ENCODE data around the gene FMN1.
A peak's percentile ranks its signal among the peaks of the same experiment; 100 is the strongest.

FMN1 gene

DNA sequence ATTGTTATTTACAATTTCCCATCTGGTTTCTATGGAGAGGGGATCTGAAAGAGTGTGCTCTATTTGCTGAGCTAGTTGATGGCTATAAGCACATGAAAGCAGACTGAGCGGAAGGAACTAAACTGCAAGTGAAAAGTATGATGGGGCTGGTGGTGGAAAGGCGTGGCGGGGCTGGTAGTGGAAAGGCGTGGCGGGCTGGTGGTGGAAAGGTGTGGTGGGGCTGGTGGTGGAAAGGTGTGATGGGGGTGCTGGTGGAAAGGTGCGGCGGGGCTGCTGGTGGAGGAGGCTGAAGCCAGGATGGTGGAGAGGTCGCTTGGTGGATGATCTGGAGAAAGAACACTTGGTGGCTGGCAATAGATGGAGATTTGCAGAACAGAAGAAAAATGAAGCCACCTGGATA, 136.7 kb downstream of the FMN1 start:
- no peak for DNase-seq

DNA sequence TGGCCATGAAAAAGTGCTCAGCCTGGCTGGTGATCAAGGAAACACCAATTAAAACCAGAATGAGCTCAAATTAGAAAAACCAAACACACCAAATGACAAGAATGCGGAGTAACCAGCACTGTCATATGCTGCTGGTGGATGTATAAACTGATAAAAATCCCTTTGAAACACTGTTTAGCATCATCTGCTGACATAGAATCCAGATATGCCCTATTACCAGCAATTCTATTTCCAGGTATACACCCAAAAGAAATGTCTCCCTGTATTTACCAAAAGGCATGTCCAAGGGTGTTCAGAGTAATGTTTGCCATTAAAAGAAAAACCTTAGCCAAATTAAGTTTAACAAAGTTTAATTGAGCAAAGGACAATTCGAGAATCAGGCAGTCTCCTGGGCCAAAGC, 138.6 kb downstream of the FMN1 start:
- DNase-seq, result no peak

GRCh38 chr15:33051528-33051927, 143.0 kb downstream of the FMN1 start:
- no peak for DNase-seq

DNA sequence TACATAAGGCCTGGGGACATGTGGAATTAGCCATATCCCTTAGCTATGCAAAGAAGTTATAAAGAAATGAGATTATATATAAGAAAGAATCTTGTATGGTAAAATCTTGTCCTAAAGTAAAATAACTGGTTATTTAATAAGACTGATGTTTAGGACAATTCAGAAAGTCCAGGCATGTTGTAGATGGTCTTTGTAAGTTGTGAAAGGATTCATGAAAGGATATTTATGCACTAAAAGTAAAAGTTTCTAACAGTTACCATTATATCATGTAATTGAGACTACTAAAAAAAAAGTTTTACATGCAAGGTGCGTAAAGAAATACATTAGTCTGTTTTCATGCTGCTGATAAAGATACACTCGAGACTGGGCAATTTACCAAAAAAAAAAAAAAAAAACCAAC, 146.3 kb downstream of the FMN1 start:
- DNase-seq, result no peak

DNA sequence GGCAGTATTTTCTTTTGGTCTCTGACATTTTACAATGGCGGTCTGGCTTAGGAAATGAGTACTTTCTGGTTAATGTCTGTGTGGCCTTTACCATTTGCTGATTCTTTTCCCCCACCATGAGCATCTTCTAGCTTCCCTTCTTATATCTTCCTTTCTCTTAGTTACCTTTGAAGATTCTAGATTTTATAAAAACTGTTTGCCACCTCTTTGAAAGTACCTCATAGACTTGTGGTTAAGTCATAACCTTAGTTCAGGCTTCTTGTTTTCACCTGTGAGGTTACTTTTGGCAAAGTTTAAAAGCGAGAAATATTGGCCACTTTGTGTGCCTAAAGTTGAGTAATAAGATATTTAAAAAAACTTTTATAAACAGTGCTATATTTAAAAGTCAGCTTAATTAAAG, 147.4 kb downstream of the FMN1 start:
- DNase-seq, result no peak

DNA sequence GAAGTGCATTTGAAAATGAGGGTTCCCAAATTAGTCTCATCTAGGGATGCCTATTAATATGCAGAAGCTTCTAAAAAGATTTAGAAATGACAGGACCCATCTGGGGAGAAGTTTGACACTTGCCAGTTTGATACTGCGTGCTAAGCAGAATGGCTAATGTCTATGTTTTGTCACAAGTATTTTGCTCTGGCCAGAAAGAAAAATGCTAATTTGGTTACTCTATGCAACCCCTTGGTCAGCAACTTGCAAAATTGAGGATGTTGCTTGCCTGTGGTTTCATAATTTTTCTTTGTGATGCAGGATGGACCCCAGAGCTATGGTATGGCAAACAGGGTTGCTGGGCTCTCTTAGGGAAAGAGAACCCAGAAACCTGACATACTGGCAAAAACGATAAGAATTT, 148.2 kb downstream of the FMN1 start:
- no peak for DNase-seq

- DNase-seq, result no peak
Measured at GRCh38 chr15:33045066-33045810, 149.3 kb downstream of the FMN1 start.

GRCh38 chr15:33044598-33044997, 149.9 kb downstream of the FMN1 start:
- no peak for DNase-seq

DNA sequence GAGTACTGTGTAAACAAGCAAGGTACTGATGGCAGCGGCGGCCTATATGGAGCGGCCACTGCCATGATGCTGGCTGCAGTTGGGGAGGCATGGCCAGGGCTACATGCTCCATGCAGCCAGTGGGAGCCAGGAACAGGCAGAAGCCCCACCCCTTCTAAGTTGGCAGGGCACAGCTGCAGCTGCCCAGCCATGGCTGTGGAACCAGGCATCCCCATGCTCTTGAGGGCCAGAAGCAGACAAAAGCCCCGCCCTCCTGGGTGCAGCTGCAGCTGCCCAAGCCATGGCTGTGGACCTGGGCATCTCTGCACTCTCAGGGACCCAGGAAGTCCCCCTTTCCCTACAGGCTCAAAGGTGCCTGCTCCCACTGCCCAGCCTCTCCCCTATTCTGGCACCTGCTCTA, 150.9 kb downstream of the FMN1 start:
- peak in 3 of 56 donors; percentile 3 to 9 (median 7) for DNase-seq

DNA sequence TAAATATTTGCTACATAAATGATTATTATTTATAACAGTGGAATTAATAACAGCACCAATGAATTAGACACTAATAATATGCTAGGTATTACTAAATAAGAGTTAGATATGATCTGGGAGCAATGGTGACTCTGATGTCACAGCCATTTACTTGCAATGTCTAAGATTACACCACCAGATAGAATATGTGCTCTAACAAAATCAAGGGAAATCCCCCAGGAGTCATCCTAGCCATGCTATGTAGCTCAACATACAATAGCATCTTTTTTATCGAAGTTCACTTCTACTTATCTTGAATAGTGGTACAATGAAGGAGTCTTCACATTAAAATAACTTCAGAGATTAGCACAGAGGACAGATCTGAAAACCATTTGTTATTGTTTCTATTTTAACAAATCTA, 154.0 kb downstream of the FMN1 start:
- no peak for DNase-seq

- no peak for DNase-seq
Measured at GRCh38 chr15:33034588-33034987, 159.9 kb downstream of the FMN1 start.

- no peak for DNase-seq
Measured at GRCh38 chr15:33032053-33032452, 162.5 kb downstream of the FMN1 start.

DNA sequence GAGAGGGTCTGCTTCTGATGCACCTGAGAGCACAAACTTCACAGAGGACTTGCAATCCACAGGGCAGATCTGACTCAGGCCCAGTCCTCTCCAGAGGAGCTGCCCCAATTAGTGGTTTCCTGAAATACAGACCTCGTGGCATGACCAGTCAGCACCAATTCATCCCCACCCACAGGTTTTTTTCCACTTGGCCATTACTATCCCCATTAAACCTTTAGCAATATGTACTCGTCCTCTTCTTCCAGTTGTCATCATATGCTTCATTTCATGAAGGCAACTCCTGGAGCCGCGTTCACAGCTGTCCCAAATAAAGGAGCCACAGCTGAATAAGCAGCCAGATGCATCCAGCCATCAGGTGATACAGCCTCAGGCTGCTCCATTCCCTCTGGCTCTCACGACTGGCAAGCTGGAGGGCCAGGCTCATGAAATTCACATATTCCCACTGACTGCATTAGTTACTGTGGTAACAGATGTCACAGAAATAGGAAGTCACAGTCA, 163.1 kb downstream of the FMN1 start:
- DNase-seq, result no peak

- no peak for DNase-seq
Measured at GRCh38 chr15:33030315-33030714, 164.2 kb downstream of the FMN1 start.

DNA sequence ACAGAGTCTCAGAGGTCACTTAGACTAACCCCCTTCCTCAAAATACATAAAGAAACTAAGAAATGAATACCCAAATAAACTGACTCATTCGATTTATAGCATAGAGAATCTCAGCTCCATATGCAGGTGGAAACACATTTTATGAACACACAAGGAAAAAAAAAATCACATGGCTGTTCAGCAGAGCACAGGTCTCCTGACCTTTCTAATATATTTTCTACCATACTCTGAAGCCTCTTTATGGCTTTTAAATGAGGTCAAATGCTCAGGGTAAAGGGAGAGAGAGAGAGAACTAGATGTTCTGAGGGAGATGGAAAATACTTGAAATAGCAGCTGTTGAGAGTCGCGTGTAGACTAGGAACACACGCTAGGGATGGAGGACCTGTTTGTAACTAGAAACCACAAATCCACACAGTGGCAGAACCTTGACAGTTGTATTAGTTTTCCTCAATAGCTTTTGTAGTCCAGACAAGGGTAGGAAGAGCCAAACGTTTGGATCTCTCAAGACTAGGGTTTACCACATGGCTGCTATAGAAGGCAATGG, 165.3 kb downstream of the FMN1 start:
- no peak for DNase-seq

DNA sequence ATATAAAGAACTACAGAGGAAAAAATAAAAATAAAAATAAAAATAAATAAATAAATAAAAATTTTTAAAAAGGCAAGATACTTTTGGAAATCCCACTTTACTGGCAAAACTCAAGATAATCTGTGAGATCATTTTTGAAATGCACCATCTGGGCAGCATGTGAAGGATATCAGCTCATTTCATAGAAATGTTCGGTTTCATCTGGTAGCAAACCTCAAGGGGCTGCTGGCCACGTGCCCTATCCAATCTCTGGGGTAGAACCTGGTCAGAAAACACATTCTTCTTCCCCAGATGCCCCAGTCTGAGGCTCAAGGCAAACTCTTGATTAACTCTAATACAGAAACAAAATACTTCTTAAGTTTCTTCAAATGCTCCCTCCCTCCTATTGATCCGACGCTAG, 166.0 kb downstream of the FMN1 start:
- no peak for DNase-seq

DNA sequence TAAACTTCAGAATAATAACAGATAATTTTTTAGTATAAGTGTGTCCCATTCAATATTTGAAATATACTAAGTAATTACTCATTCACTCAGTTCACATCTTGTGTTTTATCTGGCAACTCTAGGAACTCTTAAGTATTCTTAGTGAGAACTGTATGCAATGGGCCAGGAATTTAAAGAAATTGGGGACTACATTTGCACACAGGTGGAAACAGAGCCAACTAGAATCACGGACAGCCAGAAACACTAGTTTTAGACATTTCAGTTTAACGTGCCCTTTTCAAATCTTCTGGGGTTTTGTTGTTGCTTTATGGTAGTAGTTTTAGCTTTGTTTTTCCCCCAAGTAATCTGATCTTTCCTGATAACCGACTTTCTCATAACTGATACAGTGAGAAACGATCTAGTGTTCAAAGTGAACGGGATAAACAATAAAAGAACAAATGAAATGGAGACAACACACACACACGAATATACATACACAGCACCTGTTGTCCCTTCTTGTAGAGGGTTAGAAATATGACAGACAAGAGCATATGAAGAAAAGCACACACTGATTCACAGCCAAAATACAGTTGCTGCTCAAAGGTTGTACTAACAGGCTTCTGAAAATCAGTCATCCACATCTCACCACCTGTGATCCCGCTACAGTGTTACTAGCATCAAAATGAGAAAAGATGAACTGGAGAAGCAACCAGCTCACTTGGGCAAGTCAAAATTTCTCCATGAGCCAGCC, 167.0 kb downstream of the FMN1 start:
- no peak for DNase-seq

DNA sequence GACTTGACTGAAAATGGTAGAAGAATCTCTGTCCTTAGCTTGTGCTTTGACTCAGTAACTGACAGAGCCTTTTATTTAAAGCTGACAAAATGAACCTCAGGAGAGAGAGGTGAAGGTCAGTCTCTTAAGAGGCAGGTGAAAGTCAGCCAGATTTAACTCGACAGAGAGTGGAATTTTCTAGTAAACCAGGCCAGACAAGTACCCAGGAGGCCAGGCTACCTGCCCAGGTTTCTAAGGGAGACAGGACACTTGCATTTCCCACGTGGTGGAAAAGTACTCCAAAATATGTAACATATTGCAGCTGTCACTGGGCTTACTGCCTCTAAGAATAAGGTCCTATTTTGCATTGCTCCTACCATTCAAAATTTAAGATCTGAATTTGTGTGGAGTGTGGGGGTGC, 167.9 kb downstream of the FMN1 start:
- no peak for DNase-seq

DNA sequence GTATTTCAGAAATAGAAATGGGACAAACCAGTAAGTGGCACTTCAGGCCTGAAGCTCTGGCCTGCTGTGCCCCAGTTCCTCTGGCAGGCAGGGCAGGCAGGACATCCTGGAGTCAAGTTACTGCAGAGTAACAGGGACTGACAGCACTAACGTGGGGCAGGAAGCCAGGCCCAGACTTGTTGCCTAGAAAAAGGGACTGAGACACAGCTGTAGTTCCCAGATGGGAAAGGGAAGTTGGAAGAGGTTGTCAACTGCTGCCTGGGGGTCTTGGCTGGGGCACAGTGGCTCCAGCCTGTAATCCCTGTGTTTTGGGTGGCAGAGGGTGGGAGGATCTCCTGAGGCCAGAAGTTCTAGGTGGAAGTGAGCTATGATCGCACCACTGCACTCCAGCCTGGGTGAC, 171.9 kb downstream of the FMN1 start:
- DNase-seq, result peak in 6 of 56 donors; percentile 1 to 32 (median 8)

GRCh38 chr15:33021806-33022389, 172.6 kb downstream of the FMN1 start:
- DNase-seq, result peak in 1 of 56 donors; percentile 4

- no peak for DNase-seq
Measured at GRCh38 chr15:33019354-33019981, 175.0 kb downstream of the FMN1 start.
